Ovary (tissue), 9 donors: Measurements from ENCODE around the gene FAM131A. TPM values are rescaled to one million over a fixed set of nuclear protein-coding genes. Genes with fewer than 3 reads are reported as not detected.

Experiments used
- DNase-seq, 5 donors: peaks; one replicate each; pipeline ENCODE4 v3.0.0-alpha.2; 2019 to 2020
- H3K27ac ChIP-seq, 2 donors: fragments of 200-600 bp; one replicate each; pipeline versions ENCODE4 v1.5.1 to v1.8.0; 2019 to 2022
- H3K27me3 ChIP-seq: fragments of 200-600 bp; one replicate; pipeline ENCODE4 v1.8.0; 2022
- H3K36me3 ChIP-seq: fragments of 200-600 bp; sonication (generic); one replicate; pipeline ENCODE4 v1.5.1; 2019
- H3K4me1 ChIP-seq: one replicate; pipeline ENCODE4 v1.8.1; 2013; ENCODE audit warnings: mild to moderate bottlenecking, moderate library complexity; ENCODE audit not compliant: insufficient read depth
- H3K4me3 ChIP-seq: fragments of 200-600 bp; sonication (generic); one replicate; pipeline ENCODE4 v1.5.1; 2017
- H3K9me3 ChIP-seq, 2 donors: fragments of 200-600 bp in 1 of 2; sonication (generic) in 1 of 2; one replicate each; pipeline versions ENCODE4 v1.5.1 to v1.8.1; 2013 to 2019; ENCODE audit warnings: mild to moderate bottlenecking in 1 of 2, moderate library complexity in 1 of 2
- EP300 ChIP-seq: sonication (generic); formaldehyde crosslinking; IDR thresholded peaks from one replicate; pipeline ENCODE4 v1.6.1; 2017; ENCODE audit warnings: antibody characterized with exemption
- POLR2A ChIP-seq: fragments of 450-650 bp; IDR thresholded peaks from one replicate; pipeline ENCODE4 v1.6.1; 2017; ENCODE audit warnings: antibody characterized with exemption, mild to moderate bottlenecking, moderate library complexity
- WGBS, 3 donors: extraction: QIAGEN DNeasy Blood & Tissue Kit in 1 of 3; methylation state at CpG; one replicate each; pipeline versions ENCODE4 v1.1.5 to v1.1.7; 2013 to 2017; 5-methylcytosine and 5-hydroxymethylcytosine counted together
- intact Hi-C, 4 donors: fragments of 100-400 bp; cut with DNase I; formaldehyde crosslinking; loops; one replicate each; pipeline versions ENCODE4 v1.11.0 to v1.15.1; 2022 to 2023
- polyA plus RNA-seq, 2 donors: library from polyadenylated mRNA; stranded (reverse); fragments of 200-250 nt in 1 of 2; fragments of 350-450 nt in 1 of 2; fragmentation: Illumina TruSeq in 1 of 2; extraction: RNeasy Lipid Tissue Mini Kit (QIAGEN cat#74804) in 1 of 2; gene quantifications; one replicate each; pipeline ENCODE4 v1.2.3, GENCODE V29; 2013 to 2014
- total RNA-seq, 7 donors: library from RNA; depleted of rRNA in 2 of 7; stranded (reverse); fragments of >200 nt in 2 of 7; fragmentation: NEBNext Ultra II Directional in 3 of 7; extraction: Animal tissue kit (Norgen Biotek cat#: 25700) in 3 of 7; gene quantifications; one replicate each; pipeline versions ENCODE4 v1.1.0 to v1.2.4, GENCODE V29; 2016 to 2023
- TF ChIP-seq, protein P1 (sequence below), 3 donors: fragments of 450-650 bp in 2 of 3; fragments of 200-600 bp in 1 of 3; IDR thresholded peaks; one replicate each; pipeline versions ENCODE4 v1.5.1 to v1.8.0; 2016 to 2022; ENCODE audit warnings: antibody characterized with exemption in 3 of 3, mild to moderate bottlenecking in 1 of 3
- donor health status: DM: no; HTN: no; CAD: no; lungs with moderate emphysema.
- donor health status: DM: no; HTN: no; CAD: no.
- donor health status: Bipolar disorder and iron deficiency.
- donor health status: DM: yes; HTN: yes; CAD: no.
- donor health status: DM: no; HTN: no; CAD: no.
- donor health status: DM: yes; HTN: yes; CAD: no.

Gene FAM131A
- total and polyA plus RNA-seq, 9 donors, result 8.7 to 37.8 (median 27.1) TPM

DNA sequence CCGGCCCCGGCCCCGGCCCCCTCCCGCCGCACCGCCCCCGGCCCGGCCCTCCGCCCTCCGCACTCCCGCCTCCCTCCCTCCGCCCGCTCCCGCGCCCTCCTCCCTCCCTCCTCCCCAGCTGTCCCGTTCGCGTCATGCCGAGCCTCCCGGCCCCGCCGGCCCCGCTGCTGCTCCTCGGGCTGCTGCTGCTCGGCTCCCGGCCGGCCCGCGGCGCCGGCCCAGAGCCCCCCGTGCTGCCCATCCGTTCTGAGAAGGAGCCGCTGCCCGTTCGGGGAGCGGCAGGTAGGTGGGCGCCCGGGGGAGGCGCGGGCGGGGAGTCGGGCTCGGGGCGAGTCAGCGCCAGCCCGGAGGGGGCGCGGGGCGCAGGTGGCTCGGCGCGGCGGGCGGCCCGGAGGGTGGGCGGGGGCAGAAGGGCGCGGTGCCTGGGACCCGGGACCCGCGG lies 42.8 kb downstream of the FAM131A start:
- peak; percentile 81 to 87 (median 86) for DNase-seq
- WGBS, 3 donors, result 0 to 2% (median 2%) methylated on average over 27 to 54 of the region's 62 CpGs
- no peaks in the 10 kb centered on the region for H3K27me3 ChIP-seq
- TF ChIP-seq EP300 (no peak), POLR2A (no peak)
- TF ChIP-seq, protein P1, sequence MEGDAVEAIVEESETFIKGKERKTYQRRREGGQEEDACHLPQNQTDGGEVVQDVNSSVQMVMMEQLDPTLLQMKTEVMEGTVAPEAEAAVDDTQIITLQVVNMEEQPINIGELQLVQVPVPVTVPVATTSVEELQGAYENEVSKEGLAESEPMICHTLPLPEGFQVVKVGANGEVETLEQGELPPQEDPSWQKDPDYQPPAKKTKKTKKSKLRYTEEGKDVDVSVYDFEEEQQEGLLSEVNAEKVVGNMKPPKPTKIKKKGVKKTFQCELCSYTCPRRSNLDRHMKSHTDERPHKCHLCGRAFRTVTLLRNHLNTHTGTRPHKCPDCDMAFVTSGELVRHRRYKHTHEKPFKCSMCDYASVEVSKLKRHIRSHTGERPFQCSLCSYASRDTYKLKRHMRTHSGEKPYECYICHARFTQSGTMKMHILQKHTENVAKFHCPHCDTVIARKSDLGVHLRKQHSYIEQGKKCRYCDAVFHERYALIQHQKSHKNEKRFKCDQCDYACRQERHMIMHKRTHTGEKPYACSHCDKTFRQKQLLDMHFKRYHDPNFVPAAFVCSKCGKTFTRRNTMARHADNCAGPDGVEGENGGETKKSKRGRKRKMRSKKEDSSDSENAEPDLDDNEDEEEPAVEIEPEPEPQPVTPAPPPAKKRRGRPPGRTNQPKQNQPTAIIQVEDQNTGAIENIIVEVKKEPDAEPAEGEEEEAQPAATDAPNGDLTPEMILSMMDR (IDR thresholded peaks at IDR 0.05), result no peak
- intact Hi-C loops, result loop anchor here in 1 of 4 donors (2.0 kb wide), 1 partner anchor 31 kb away; no protein-coding TSS in a partner anchor
- H3K27ac ChIP-seq, result peak overlapping the region in 1 of 2 donors; percentile 23
- H3K36me3 ChIP-seq, result no peaks in the 10 kb centered on the region
- H3K4me3 ChIP-seq, result peak overlapping the region; percentile 67
- no peaks in the 10 kb centered on the region for H3K9me3 ChIP-seq
- peaks cover 2% of the 10 kb centered on the region for H3K4me1 ChIP-seq

DNA sequence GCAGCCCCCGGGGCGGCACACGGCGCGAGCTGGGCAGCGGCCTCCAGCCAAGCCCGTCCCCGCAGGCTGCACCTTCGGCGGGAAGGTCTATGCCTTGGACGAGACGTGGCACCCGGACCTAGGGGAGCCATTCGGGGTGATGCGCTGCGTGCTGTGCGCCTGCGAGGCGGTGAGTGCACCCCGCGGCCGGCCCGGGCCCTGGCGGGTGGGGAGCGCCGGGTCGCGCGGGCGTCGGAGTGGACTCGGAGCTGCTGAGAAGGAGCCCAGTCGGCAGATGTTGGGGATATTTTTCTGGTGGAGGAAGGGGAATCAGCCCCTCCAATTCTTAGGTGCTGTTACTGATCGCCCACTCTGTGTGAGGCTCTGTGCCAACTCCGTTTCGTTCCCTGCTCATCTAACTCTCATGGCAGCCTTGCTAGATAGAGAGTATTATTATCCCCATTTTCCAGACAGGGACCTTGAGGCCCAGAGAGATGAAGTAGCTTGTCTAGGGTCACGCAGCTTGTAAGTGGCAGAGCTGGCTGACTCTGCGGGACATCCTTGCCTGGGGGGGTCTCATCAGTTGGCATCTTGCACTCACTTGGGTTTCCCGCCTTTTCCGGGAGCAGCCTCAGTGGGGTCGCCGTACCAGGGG lies 43.3 kb downstream of the FAM131A start:
- WGBS, 3 donors, result 8 to 9% (median 9%) methylated on average over 42 of the region's 42 CpGs
- Histone ChIP-seq H3K9me3 (no peaks in the 10 kb centered on the region), H3K4me3 (peak overlapping the region; percentile 67), H3K36me3 (no peaks in the 10 kb centered on the region), H3K27ac (peak overlapping the region in 1 of 2 donors; percentile 23), H3K4me1 (peaks cover 2% of the 10 kb centered on the region), H3K27me3 (no peaks in the 10 kb centered on the region)
- intact Hi-C loops, result loop anchor here in 1 of 4 donors (2.0 kb wide), 1 partner anchor 32 kb away; no protein-coding TSS in a partner anchor
- DNase-seq, result peak in 4 of 5 donors; percentile 47 to 59 (median 53)
- TF ChIP-seq, protein P1 (IDR thresholded peaks at IDR 0.05), result no peak
- TF ChIP-seq POLR2A (no peak), EP300 (no peak)

- DNase-seq, result peak in 1 of 5 donors; percentile 44
- peaks cover 2% of the 10 kb centered on the region for H3K4me1 ChIP-seq
- intact Hi-C loops, result loop anchor here in 1 of 4 donors (2.0 kb wide), 1 partner anchor 33 kb away; no protein-coding TSS in a partner anchor
- no peaks in the 10 kb centered on the region for H3K36me3 ChIP-seq
- H3K9me3 ChIP-seq, result no peaks in the 10 kb centered on the region
- no peak for TF ChIP-seq POLR2A
- TF ChIP-seq EP300, result no peak
- TF ChIP-seq, protein P1 (IDR thresholded peaks at IDR 0.05), result no peak
- peak overlapping the region; percentile 67 for H3K4me3 ChIP-seq
- WGBS, 3 donors, result 61 to 88% (median 71%) methylated on average over 26 to 55 of the region's 55 CpGs
- no peaks in the 10 kb centered on the region for H3K27me3 ChIP-seq
- no peak overlapping the region for H3K27ac ChIP-seq
Measured at GRCh38 chr3:184381261-184382224, 44.1 kb downstream of the FAM131A start.

DNA sequence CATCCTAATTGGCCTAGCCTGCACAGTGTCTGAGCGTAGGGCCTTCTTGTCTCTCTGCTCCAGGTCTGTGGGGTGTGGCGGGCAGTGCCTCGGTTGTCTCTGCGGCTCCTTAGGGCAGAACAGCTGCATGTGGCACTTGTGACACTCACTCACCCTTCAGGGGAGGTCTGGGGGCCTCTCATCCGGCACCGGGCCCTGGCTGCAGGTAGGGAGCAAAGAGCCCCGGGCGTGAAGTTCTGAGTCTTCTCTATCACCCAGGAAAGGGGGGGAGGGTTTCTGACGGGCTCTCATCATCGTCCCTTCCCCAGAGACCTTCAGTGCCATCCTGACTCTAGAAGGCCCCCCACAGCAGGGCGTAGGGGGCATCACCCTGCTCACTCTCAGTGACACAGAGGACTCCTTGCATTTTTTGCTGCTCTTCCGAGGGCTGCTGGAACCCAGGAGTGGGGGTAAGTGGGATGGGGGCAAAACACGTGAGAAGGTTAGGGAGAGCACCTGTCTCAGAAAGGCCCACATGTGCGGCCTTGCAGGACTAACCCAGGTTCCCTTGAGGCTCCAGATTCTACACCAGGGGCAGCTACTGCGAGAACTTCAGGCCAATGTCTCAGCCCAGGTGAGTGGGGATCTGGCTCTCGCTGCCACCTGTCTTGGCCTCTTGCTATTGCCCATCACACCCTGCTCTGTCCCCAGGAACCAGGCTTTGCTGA lies 45.1 kb downstream of the FAM131A start:
- intact Hi-C loops, result no loop called here
- TF ChIP-seq POLR2A, result no peak
- TF ChIP-seq EP300, result no peak

More for the DNA sequence above, 45.1 kb downstream of the FAM131A start:
- WGBS, 3 donors, result 91 to 94% (median 92%) methylated on average over 16 of the region's 16 CpGs
- H3K4me1 ChIP-seq, result peaks cover 2% of the 10 kb centered on the region
- H3K27me3 ChIP-seq, result no peaks in the 10 kb centered on the region
- DNase-seq, result no peak
- H3K27ac ChIP-seq, result no peak overlapping the region
- no peak overlapping the region for H3K4me3 ChIP-seq
- H3K36me3 ChIP-seq, result no peaks in the 10 kb centered on the region
- no peaks in the 10 kb centered on the region for H3K9me3 ChIP-seq
